HG03103 (cell line): Measurements from ENCODE around the gene JAML.

Experiments
- ATAC-seq: cut with Tn5 transposase; IDR thresholded peaks from one replicate; pipeline ENCODE4 v1.9.1; 2021; ENCODE audit warnings: low read depth; ENCODE audit not compliant: unreplicated experiment

JAML gene

DNA sequence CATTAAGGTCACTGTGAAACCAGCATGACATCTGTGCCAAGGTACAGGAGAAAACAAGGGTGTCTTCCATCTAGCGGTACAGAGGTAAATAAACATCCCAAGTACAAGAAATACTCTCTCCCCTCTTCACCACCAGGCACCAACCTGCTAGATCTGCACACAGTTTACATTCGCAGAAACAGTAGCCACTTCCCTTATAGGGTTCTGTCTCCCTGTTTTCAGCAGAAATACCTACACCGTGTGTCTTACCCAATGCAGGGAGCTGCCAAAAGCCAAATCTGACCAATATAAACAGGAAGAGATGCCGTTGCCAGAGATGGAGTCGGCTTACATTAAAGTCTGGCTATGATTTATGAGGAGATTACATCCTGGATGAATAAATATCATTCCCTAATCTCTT is 73.4 kb downstream of the JAML start:
- ATAC-seq: no peak

DNA sequence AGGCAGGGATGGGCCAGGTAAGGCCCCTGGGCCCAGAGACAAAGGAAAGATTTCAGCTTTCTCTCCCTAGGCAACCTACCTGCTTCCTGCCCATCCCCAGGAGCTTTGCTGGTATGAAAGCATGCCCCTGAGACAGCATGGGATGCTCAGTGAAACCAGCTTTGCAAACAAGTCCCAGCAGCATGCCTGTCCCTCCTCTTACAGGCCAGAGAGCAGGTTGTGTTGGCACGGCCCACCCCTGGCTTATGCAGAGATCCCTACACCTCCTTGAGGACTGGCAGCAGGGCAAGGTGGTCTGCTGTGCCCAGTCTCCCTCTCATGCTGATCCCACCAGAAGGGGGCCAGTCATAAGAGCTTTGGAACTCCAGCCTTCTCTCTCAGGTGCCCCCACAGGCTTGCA is 75.3 kb downstream of the JAML start:
- ATAC-seq: no peak

DNA sequence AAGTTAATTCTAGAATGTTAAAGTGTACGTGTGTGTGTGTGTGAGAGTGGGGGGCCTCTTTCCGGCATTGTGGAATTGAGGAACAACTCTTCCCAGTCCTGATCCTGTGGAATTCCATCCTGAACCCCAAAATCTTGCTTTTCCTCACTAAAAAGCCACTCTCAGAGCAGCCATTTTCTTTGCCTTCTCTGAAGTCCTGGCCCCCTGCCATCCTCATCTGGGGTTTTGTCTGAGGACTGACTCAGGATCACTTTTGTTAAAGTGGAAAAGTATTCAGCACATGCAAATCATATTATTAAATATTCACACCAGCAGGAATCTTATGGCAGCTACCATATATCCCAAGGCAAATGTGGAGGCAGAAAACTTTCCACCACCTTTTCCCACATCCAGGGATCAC is 76.0 kb downstream of the JAML start:
- no peak for ATAC-seq

DNA sequence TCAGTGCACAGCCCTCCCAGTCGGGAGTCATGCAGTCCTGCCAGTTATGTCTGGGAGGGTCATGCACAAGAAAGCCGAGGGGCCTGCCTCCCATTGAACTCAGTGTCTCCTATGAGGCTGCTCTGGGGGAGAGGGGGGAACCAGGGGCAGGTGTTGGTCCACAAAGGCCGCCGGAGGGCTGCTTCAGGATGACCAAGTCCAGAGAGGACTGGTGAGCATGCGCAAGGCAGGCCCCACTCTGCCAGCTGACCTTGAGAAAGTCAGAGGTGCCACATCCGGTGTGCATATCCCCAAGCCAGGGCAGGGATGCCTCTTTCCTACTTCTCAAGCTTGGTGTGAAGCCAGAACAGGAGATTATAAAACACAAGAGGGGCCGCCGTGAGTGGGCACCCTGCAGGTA is 76.6 kb downstream of the JAML start:
- ATAC-seq: no peak

DNA sequence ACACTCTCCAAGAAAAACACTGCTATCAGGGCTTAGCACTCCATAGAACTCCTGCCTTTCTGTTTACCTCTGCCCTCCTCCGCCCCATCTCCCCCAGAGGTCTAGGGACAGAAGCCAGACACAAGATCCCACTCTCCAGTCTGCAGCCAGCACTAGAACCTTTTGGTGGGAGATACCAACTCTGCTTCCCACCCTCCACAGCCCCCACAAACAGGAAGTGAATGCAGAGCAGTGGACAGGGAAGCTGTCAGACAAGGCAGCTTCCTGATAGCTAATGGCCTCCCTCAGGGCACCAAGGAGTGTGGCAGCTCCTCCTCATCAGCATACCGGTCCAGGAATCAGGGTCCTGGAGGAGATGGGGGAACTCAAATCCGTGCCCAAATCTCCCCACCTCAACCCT is 77.3 kb downstream of the JAML start:
- no peak for ATAC-seq

DNA sequence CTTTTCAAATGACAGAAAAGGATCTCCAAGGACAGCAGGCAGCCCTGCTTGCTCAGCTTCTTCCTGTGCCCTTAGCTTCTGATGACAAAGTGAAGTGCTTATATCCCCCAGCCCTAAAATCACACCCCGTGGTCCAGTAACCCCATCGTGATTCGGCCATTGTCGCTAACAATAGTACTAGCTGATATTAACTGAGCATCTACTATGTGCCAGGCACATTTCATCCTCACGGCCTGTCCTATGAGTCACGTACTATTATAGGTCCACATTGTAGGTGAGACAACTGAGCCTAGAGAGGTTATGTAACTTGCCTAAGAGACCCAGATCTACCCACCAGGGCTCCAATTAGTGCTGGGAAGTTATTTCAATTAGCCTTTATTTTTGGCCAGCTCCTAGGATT is 78.3 kb downstream of the JAML start:
- no peak for ATAC-seq

DNA sequence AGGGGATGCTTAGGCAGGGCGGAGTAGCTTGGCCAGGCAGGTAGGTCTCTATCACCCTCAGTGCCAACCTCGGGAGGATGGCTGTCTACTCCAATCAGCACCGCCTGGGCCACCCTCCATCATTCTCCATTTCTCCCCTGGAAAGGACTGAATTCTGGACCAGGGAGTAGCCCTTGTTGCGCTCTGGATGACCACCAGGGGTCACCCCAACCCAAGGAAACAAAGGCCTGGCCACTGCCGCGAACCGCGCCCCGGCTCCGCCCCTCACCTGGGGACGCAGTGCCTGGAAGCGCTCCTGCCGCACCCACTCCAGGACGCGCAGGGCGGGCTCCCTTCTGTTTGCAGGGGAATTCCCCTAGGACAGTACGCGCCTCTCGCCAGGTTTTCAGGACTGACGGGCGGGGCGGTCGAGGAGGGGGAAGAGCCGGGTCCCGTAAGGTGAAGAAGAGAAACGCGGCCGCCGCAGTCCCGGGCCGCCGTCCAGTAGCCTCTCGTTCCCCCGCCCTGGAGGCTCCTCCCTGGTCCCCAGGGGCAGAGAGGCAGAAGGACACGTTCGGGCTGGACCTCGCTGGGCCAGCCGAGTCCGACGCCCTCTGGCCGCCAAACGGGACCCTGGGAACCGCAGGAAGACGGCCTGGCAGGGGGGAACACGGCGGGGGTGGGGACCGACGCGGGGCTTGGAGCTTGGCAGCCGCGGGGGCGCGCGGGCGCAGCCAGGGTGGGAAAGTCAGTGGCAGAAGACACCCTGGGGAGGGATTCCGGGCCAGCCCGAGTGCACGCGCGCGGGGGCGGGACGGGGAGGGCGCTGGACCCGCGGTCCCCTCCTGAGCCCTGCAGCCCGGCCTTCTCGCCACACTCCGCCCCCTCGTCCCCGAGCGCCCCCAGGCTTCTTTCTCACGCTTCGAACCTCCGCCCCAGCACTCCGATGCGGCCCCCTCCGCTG is 79.3 kb downstream of the JAML start:
- peak; percentile 79 for ATAC-seq

DNA sequence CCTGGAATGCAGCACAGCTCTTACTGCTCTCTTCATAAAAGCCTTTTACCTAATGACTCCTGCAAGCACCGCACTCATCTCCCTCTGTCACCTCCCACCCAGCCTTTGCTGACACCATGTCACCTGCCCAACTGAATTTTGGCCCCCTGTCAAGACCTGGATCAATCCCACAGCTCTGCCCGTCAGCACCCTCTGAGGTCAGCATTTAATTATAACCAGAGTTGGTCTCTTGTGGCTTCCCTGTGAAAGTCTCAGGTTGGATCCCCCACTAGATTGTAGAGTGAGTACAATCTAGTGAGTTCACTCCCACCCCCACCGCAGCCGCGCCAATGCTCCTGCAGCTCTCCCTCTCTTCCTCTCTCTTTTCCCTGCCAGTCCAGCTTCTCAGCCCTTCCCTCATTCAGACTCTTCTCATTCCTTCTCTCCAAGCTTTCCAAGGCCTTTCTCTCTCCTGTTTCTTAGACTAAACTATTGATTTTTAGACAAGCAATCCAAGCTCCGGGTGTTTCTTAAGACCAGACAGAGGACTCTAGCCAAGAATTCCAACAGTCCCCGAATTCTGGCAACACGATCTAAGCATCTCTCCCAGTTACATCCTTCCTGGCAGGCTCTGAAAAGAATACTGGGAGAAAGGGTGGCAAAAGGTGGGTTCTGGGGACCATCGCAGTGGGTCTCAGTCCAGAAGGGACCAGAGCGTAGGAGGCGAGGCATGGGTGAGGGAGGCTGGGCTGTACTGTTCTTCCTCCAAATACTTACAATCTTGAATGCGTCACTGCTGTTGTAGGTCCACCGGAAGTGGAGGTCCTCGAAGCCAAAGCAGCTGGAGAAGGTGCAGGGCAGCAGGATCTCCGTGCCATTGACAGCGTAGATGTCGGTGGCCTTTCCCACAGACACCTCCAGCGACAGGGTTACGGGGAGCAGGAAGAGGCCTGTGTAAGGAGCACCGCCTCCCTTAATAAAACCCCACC is 80.2 kb downstream of the JAML start:
- ATAC-seq: no peak
